SK-N-MC (cell line): ENCODE measurements around the gene WFIKKN1.

Experiments used
- EZH2 ChIP-seq: fragments of 200-600 bp; sonication (generic); IDR thresholded peaks from one replicate; pipeline ENCODE4 v1.6.1; 2017; ENCODE audit warnings: antibody characterized with exemption
- FOXP2 ChIP-seq: optimal IDR thresholded peaks from 2 replicates; pipeline ENCODE3; 2011; ENCODE audit warnings: mild to moderate bottlenecking, moderate library complexity; ENCODE audit not compliant: insufficient read depth; ENCODE audit errors: extremely low read length, control extremely low read depth
- POLR2AphosphoS5 ChIP-seq: IDR thresholded peaks from 2 replicates; pipeline ENCODE4 v1.6.1; 2012; ENCODE audit warnings: mild to moderate bottlenecking, low read depth, low read length, borderline replicate concordance

GRCh38 chr16:657487-657886, 26.7 kb downstream of the WFIKKN1 start:
- TF ChIP-seq POLR2AphosphoS5, result no peak
- no peak for TF ChIP-seq EZH2
- no peak for TF ChIP-seq FOXP2
